Spinal cord (tissue), 10 donors: ENCODE measurements around the gene KDM4F. TPM values are rescaled to one million over a fixed set of nuclear protein-coding genes. Genes with fewer than 3 reads are reported as not detected.
"Not testable (repeated sequence)": the region's sequence is repeated elsewhere in the genome, so short reads cannot be mapped to it uniquely, and the experiment has no call there.

Experiments
- DNase-seq, 6 donors: peaks; one replicate each; pipeline versions ENCODE4 v3.0.0 to v3.0.0-alpha.2; 2013 to 2015; ENCODE audit warnings: low spot score in 6 of 6, low read depth in 4 of 6
- H3K27ac ChIP-seq: one replicate; pipeline ENCODE4 v1.5.1; 2013; ENCODE audit warnings: low read depth, low read length, control low read depth
- H3K27me3 ChIP-seq: one replicate; pipeline ENCODE4 v1.6.1; 2013; ENCODE audit warnings: low read length; ENCODE audit not compliant: control insufficient read depth, insufficient read depth
- H3K36me3 ChIP-seq: one replicate; pipeline ENCODE4 v1.6.1; 2013; ENCODE audit warnings: low read length; ENCODE audit not compliant: control insufficient read depth, insufficient read depth
- H3K4me1 ChIP-seq: one replicate; pipeline ENCODE4 v1.6.1; 2013; ENCODE audit warnings: low read length; ENCODE audit not compliant: control insufficient read depth, insufficient read depth
- H3K4me3 ChIP-seq: one replicate; pipeline ENCODE4 v1.5.1; 2013; ENCODE audit warnings: low read depth, low read length, control low read depth
- H3K9me3 ChIP-seq: one replicate; pipeline ENCODE4 v1.6.1; 2013; ENCODE audit warnings: low read length; ENCODE audit not compliant: control insufficient read depth, insufficient read depth
- WGBS: methylation state at CpG from one replicate; pipeline ENCODE4 v1.1.5; 2013; ENCODE audit warnings: missing lambda C conversion rate; ENCODE audit not compliant: insufficient coverage; 5-methylcytosine and 5-hydroxymethylcytosine counted together
- long read RNA-seq, 4 donors: transcript quantifications; one replicate each; lab custom pipeline, GENCODE V29; 2026
- polyA plus RNA-seq, 2 donors: library from polyadenylated mRNA; unstranded; fragments of 120-200 nt; gene quantifications; one replicate each; pipeline ENCODE4 v1.2.1, GENCODE V29; 2013; ENCODE audit not compliant: insufficient read length in 2 of 2
- total RNA-seq, 2 donors: library from RNA; depleted of rRNA in 1 of 2; stranded (reverse); fragments of 120-200 nt in 1 of 2; fragments of >200 nt in 1 of 2; gene quantifications; one replicate each; pipeline versions ENCODE4 v1.2.3 to v1.2.4, GENCODE V29; 2013 to 2014
- donor health status: healthy.

Gene KDM4F
- total RNA-seq (under 1 TPM in 1 of 2 donors, not detected in 1; 0.11 TPM), polyA plus RNA-seq (not detected)
- long read RNA-seq, donor 1: 0 reads
- long read RNA-seq, donor 2: 0 reads
- long read RNA-seq, donor 3: 0 reads
- long read RNA-seq, donor 4: 0 reads

- H3K36me3 ChIP-seq, H3K27ac ChIP-seq, H3K9me3 ChIP-seq, H3K27me3 ChIP-seq, DNase-seq, H3K4me1 ChIP-seq, H3K4me3 ChIP-seq: not testable (repeated sequence)
- no CpG with 5 or more reads among the region's 3 CpGs for WGBS
These were observed at the start of gene KDM4F for GRCh38 chr11:95049122-95049521. Gene KDM4F (plus strand): TSS chr11:95049422.

GRCh38 chr11:95003716-95004115, 45.5 kb upstream of the KDM4F start:
- DNase-seq: no peak
- no peaks in the 10 kb centered on the region for H3K27me3 ChIP-seq
- H3K36me3 ChIP-seq: peaks cover under 1% of the 10 kb centered on the region
- H3K27ac ChIP-seq: no peak overlapping the region
- no peaks in the 10 kb centered on the region for H3K4me1 ChIP-seq
- H3K9me3 ChIP-seq: peaks cover 3% of the 10 kb centered on the region
- H3K4me3 ChIP-seq: no peak overlapping the region

GRCh38 chr11:95005642-95006041, 43.6 kb upstream of the KDM4F start:
- Histone ChIP-seq H3K4me3 (no peak overlapping the region), H3K27ac (no peak overlapping the region), H3K4me1 (no peaks in the 10 kb centered on the region), H3K9me3 (peaks cover 3% of the 10 kb centered on the region), H3K27me3 (no peaks in the 10 kb centered on the region), H3K36me3 (no peaks in the 10 kb centered on the region)
- no peak for DNase-seq
- no CpG with 5 or more reads among the region's 1 CpG for WGBS

- Histone ChIP-seq H3K4me1 (no peaks in the 10 kb centered on the region), H3K27me3 (no peaks in the 10 kb centered on the region), H3K4me3 (no peak overlapping the region), H3K9me3 (peaks cover 3% of the 10 kb centered on the region), H3K27ac (no peak overlapping the region), H3K36me3 (no peaks in the 10 kb centered on the region)
- DNase-seq: no peak
These were observed 37.8 kb upstream of the KDM4F start for GRCh38 chr11:95011376-95011775.

- Histone ChIP-seq H3K4me3 (no peak overlapping the region), H3K4me1 (no peaks in the 10 kb centered on the region), H3K27ac (no peak overlapping the region), H3K36me3 (no peaks in the 10 kb centered on the region), H3K9me3 (no peaks in the 10 kb centered on the region), H3K27me3 (no peaks in the 10 kb centered on the region)
- WGBS: 85% methylated on average over 12 of the region's 12 CpGs
- DNase-seq: no peak
These were observed 34.9 kb upstream of the KDM4F start for GRCh38 chr11:95014184-95014821.

DNA sequence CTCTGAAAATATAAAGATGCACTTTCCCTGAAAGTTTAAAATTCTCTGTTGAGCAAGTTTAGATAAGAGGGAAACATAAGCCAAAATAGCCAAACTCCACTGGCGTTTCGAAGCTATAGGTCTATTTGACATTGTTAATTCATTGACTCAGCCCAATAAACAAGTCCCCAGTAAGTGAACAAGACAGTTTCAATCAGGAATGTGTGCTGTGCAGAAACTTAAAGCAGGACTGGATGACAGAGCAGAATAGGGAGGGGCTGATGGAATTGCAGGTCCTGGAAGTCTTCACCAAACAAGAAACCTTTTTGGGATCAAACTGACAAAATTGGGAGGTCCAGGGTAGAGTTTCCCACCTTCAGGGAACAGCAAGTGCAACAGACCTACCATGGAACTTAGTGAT, 33.1 kb upstream of the KDM4F start:
- no peak for DNase-seq
- no peak overlapping the region for H3K4me3 ChIP-seq
- H3K27me3 ChIP-seq: no peaks in the 10 kb centered on the region
- H3K27ac ChIP-seq: no peak overlapping the region
- no peaks in the 10 kb centered on the region for H3K4me1 ChIP-seq
- H3K36me3 ChIP-seq: no peaks in the 10 kb centered on the region
- H3K9me3 ChIP-seq: no peaks in the 10 kb centered on the region
- no CpG with 5 or more reads among the region's 2 CpGs for WGBS

- not testable (repeated sequence) for DNase-seq, H3K36me3 ChIP-seq, H3K27me3 ChIP-seq, H3K27ac ChIP-seq, H3K9me3 ChIP-seq, H3K4me1 ChIP-seq, H3K4me3 ChIP-seq
- WGBS: 92% methylated on average over 5 of the region's 5 CpGs
These were observed 27.8 kb upstream of the KDM4F start for GRCh38 chr11:95021468-95021867.

DNA sequence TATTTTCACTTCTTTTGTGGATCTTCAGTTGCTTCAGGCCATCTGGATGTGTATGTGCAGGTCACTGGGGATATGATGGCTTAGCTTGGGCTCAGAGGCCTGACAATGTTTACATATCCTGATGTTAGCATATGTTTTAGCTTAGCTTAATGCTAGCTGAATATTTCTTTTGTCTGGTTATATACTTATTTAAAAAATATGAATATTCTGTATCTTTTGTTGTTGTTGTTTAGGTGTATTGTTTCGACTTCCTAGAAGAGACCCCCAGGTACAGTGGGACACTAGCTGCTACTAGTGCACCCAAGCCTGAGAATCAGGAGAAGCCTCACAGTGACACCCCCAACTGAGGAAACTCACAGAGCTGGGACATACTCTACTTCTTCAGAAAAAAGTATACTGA, 24.3 kb upstream of the KDM4F start, which contains the start of gene KDM4E:
Gene KDM4E (plus strand): TSS at position 301 of the 400 bp plus-strand sequence. CDS start 300 bp downstream, outside the sequence.
- DNase-seq: no peak
- WGBS: no CpG with 5 or more reads among the region's 1 CpG
- no peaks in the 10 kb centered on the region for H3K36me3 ChIP-seq
- no peaks in the 10 kb centered on the region for H3K9me3 ChIP-seq
- H3K27ac ChIP-seq: no peak within 1 kb of the TSS
- H3K27me3 ChIP-seq: no peaks in the 10 kb centered on the region
- no peaks in the 10 kb centered on the region for H3K4me1 ChIP-seq
- no peak within 1 kb of the TSS for H3K4me3 ChIP-seq

DNA sequence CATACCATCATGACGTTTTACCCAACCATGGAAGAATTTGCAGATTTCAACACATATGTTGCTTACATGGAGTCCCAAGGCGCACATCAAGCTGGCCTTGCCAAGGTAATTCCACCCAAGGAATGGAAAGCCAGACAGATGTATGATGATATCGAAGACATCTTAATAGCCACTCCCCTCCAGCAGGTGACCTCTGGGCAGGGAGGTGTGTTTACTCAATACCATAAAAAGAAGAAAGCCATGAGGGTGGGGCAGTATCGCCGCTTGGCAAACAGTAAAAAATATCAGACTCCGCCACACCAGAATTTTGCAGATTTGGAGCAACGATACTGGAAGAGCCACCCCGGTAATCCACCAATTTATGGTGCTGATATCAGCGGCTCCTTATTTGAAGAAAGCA, 23.6 kb upstream of the KDM4F start:
- not testable (repeated sequence) for H3K36me3 ChIP-seq, H3K27ac ChIP-seq, H3K27me3 ChIP-seq, H3K4me3 ChIP-seq, DNase-seq, H3K9me3 ChIP-seq, H3K4me1 ChIP-seq
- WGBS: no CpG with 5 or more reads among the region's 9 CpGs

GRCh38 chr11:95028357-95028756, 20.9 kb upstream of the KDM4F start:
- Histone ChIP-seq H3K27me3 (no peaks in the 10 kb centered on the region), H3K9me3 (no peaks in the 10 kb centered on the region), H3K27ac (no peak overlapping the region), H3K4me1 (no peaks in the 10 kb centered on the region), H3K4me3 (no peak overlapping the region), H3K36me3 (no peaks in the 10 kb centered on the region)
- WGBS: 80% methylated on average over 1 of the region's 3 CpGs
- no peak for DNase-seq
